Adipose tissue (tissue), 3 donors: Measurements from ENCODE around the gene TNRC18. TPM values are rescaled to one million over a fixed set of nuclear protein-coding genes. Genes with fewer than 3 reads are reported as not detected.
"Not testable (repeated sequence)": the region's sequence is repeated elsewhere in the genome, so short reads cannot be mapped to it uniquely, and the experiment has no call there.

ENCODE experiments used
- H3K27ac ChIP-seq: one replicate; pipeline ENCODE4 v1.5.1; 2013; ENCODE audit warnings: low read depth, low read length
- WGBS, 3 donors: extraction: QIAGEN DNeasy Blood & Tissue Kit; methylation state at CpG; one replicate each; pipeline ENCODE4 v1.1.7; 2013; 5-methylcytosine and 5-hydroxymethylcytosine counted together
- polyA plus RNA-seq, 3 donors: library from polyadenylated mRNA; stranded (reverse); fragments of 200-250 nt; gene quantifications; one replicate each; pipeline ENCODE4 v1.2.3, GENCODE V29; 2013
- donor health status: healthy with polysubstance abuse.
- donor health status: Bipolar disorder and iron deficiency.
- donor health status: healthy.

Gene TNRC18
- polyA plus RNA-seq, 3 donors, result 20.4 to 45.5 (median 28.0) TPM

DNA sequence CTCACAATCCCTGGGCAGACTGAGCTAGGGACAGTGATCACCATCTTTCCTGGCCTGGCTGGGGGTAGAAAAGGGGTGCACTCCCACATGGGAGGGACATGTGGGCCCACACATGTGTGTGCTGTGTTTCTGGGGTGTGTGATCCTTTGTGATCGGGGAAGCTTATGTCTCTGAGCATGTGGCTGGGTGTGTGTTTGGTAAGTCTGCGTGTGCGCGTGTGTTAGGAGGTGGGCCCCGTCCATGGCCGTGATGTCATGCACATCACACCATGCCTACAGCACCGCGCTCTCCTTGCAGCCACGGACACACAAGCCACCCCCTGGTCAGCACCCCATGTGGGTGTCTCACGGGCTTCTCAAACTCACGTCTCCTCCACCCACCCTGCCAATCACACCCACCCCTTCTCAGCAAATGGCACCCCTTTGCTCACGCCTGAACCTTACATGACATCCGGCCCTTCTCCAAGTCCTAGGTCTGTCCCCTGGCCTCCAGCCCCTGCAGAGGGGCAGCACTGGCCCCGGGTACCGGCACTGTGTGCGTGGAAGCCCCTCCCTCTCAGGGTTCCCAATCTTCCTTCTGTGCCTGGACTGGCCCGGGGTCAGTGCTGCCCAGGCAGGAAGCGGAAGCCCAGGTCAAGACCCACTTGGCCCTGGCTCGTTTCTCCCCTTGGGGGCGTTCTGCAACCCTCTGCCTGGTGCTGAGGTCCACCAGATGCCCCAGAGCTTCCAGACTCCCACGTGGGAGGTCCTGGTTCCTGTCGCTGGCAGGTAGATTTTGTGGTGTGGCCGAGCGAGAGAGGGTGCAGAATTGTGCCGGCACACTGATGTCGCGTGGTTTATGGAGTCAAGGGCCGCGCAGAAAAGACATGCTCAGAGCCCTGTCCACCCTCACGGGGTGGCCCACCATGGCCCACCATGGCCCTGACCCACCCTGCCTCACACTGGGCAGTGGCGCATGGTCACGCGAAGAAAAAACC is 128.3 kb downstream of the TNRC18 start:
- H3K27ac ChIP-seq, result no peak overlapping the region
- WGBS, 3 donors, result 79 to 83% (median 82%) methylated on average over 30 to 33 of the region's 33 CpGs

DNA sequence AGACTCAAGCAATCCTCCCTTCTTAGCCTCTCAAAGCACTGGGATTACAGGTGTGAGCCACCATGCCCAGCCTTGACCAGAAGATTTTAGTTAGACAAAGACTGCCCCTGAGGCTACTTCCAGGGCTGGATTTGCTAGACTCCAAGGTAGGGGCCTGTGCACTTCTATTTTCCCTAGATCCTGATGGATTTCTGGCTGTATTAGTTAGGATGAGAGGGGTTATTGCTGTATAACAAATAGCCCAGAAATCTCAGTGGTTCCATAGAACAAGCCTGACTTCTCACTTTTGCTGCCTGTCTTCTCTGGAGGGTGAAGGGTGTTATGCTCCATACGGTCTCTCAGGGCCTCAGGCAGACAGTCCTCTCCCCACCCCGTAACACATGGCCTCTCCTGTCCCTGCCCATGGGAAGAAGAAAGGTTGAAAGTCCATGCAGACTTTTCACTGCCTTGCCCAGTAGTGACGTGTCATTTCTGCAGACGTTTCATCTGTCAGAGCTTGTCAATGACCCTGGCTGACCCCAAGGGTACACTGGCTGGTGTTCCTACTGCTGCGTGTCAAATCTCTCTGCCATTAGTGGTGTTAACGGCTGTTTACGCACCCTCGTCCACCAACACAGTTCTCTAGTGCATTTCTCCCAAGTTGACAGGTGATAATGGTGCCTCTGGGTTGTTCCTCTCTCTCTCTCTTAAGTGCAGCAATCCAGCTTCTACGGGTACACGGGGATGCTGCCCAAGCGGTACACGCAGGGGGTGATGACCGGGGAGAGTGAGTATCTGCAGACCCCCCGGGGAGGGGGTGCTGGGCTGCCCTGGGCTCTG is 129.3 kb downstream of the TNRC18 start:
- WGBS, 3 donors, result 78 to 89% (median 80%) methylated on average over 14 of the region's 14 CpGs
- H3K27ac ChIP-seq, result no peak overlapping the region

DNA sequence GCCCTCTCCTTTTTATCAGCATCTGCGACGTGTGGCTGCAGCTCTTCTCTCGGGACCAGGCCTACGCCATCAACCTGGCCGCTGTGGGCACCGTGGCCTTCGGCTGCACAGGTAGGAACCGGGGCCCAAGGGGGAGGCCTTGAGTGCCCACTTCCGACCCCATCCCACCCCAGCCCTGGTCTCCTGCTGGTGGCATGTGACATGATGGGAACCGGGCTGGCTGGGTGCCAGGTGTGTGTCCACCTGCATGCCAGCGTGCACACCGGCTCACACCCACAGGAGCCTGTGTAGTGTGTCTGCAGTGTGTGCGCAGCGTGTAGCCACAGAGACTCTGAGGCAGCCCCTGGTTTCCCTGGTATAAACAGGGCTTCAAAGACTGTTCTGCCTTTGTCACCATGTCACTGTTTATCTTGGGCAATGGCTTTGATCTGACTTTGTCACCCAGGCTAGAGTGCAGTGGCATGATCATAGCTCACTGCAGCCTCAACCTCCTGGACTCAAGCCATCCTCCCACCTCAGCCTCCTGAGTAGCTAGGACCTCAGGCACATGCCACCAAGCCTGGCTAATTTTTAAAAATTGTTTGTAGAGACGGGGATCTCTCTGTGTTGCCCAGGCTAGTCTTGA is 131.8 kb downstream of the TNRC18 start:
- 70 to 87% (median 75%) methylated on average over 7 to 15 of the region's 15 CpGs for WGBS, 3 donors
- not testable (repeated sequence) for H3K27ac ChIP-seq

DNA sequence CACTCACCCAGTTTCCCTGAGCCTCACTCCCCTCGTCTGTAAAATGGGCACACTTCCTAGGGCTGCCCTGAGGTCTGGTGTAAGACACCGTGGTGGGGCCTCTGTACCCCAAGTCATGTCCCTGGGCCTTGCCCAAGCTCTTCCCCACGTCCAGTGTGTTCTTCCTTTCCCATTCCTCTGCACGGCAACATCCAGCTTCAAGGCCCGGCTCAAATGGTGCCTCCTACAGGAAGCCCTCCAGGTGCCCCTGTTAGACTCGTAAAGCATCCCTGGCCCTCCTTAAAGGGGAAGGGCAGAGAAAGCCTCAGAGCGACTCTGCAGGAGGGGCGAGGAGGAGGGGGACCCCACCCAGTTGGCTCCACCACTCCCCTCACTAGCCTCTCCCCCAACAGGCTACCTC is 132.3 kb downstream of the TNRC18 start:
- WGBS, 3 donors, result 80 to 86% (median 85%) methylated on average over 6 to 8 of the region's 8 CpGs

DNA sequence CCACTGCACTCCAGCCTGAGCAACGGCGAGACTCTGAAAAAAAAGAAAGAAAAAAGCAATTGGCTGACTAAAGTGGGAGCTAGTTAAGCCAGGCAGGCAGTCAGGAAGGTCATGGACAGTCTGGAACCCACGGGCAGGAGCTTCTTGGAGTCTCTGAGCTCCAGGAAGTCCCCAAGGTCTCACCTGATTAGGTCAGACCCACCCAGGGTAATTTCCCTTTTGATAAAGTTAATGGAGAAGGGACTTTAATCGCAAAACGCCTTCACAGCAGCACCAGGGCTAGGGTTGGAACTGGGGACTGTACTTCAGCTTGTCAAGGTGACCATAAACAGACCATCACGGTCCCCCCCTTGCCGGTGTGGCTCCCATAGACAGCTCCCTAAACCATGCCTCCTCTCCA is 134.3 kb downstream of the TNRC18 start:
- no peak overlapping the region for H3K27ac ChIP-seq
- WGBS, 3 donors, result 65 to 81% (median 70%) methylated on average over 7 of the region's 7 CpGs

More for the DNA sequence above, 132.3 kb downstream of the TNRC18 start:
- no peak overlapping the region for H3K27ac ChIP-seq

DNA sequence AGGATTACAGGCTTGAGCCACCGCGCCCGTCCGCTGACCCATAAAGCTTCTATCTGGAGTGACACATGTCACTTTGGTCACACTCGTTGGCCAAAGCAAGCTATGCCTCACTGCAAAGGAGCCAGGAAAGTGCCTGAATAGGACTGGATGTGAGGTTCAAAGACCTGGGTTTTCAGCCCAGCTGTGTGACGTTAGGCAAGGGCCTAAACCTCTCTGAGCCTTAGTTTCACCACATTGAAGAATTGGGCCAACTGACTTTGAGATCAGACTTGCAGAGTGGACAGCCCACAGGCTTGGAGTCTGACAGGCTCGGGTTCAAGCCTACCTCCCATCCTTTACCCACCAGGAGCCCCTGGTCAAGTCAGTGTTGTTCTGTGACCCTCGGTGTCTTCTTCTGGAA is 135.1 kb downstream of the TNRC18 start:
- WGBS, 3 donors, result 93 to 95% (median 94%) methylated on average over 8 of the region's 8 CpGs

DNA sequence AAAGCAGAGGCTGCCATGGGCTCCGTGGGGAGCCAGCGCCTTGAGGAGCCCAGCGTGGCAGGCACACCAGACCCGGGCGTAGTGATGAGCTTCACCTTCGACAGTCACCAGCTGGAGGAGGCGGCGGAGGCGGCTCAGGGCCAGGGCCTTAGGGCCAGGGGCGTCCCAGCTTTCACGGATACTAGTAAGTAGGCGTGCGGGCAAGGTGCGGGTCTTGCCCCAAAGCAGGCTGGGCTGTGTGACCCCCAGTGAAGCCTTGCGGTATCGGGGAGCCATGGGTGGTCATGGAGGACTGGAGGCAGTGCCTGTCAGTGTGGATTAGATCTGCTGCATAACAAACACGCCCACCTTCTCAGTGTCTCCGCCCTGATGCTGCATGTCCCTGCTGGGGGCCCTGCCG is 135.8 kb downstream of the TNRC18 start:
- 94 to 96% (median 95%) methylated on average over 19 of the region's 19 CpGs for WGBS, 3 donors
- no peak overlapping the region for H3K27ac ChIP-seq

More for the DNA sequence above, 135.1 kb downstream of the TNRC18 start:
- H3K27ac ChIP-seq, result not testable (repeated sequence)

DNA sequence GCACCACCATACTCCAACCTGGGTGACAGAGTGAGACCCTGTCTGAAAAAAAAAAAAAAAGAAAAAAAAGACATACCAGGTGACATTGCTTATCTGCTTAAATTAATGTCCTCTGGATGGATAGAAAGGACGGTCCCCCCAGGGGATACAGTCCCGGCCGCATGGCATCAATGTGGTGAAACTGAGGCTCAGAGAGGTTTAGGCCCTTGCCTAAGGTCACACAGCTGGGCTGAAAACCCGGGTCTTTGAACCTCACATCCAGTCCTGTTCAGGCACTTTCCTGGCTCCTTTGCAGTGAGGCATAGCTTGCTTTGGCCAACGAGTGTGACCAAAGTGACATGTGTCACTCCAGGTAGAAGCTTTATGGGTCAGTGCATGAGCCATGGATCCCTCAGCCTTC is 136.3 kb downstream of the TNRC18 start:
- H3K27ac ChIP-seq, result not testable (repeated sequence)
- WGBS, 3 donors, result 81 to 86% (median 84%) methylated on average over 5 of the region's 5 CpGs

DNA sequence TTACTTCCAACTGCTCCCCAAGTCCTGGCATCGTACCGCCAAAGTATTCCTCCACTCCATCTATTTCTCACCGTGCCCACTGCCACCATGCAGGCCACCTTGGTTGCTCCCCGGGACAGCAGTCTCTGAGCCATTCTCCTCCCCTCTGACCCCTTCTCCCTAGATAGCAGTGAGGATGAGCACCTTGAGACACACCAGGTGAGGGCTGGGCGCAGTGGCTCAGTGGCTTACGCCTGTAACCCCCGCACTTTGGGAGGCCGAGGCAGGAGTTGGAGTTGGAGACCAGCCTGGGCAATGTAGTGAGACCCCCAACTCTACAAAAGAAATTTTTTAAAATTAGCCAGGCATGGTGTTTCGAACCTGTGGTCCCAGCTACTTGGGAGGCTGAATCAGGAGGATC is 136.7 kb downstream of the TNRC18 start:
- H3K27ac ChIP-seq, result no peak overlapping the region
- WGBS, 3 donors, result 88 to 93% (median 89%) methylated on average over 9 of the region's 9 CpGs

DNA sequence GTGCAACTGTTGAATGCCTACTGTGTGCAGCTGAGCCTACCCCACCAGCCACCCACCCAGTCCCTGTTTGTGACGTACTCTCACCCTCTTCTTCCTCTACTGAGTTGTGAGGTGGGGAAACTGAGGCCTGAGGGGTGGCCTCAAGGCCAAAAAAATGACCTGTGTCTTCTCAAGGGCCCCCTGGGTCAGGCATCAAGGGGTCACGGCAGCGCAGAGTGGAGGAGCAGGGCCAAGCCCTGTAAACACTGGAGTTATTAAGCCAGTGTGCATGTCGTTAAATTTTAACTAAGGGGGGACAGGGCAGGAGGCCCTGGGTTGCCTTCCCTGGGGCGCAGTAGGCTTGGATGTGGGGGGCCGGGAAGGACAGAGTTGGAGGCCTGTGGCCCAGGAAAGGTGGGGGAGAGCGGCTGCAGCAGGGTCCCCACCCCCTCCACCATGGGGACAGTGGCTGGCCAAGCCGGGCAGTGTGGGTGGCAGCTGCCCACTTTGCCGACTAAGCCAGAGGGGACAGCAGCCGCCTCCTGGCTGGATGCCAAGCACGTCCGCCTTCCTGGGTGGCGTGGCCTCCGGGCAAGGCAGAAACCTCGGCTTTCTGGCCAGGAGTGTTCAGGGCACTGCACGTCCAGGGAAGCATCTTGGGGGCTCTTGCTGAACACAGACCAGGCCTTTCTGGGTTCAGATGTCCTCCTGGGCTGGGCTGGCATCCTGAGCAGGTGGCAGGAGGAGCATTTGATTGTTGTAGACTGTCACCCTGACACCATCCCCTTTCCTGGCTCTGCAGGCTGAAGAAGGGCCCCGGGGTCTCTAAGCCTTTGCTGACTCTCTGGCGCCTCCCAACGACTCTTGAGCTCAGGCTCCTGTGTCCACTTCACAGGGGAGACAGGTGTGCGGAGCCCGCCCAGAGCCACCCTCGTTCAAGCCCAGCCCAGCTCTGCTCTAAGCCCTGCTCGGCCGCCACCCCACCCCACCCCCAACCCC is 139.0 kb downstream of the TNRC18 start:
- H3K27ac ChIP-seq, result no peak overlapping the region
- WGBS, 3 donors, result 23 to 53% (median 50%) methylated on average over 24 of the region's 24 CpGs

DNA sequence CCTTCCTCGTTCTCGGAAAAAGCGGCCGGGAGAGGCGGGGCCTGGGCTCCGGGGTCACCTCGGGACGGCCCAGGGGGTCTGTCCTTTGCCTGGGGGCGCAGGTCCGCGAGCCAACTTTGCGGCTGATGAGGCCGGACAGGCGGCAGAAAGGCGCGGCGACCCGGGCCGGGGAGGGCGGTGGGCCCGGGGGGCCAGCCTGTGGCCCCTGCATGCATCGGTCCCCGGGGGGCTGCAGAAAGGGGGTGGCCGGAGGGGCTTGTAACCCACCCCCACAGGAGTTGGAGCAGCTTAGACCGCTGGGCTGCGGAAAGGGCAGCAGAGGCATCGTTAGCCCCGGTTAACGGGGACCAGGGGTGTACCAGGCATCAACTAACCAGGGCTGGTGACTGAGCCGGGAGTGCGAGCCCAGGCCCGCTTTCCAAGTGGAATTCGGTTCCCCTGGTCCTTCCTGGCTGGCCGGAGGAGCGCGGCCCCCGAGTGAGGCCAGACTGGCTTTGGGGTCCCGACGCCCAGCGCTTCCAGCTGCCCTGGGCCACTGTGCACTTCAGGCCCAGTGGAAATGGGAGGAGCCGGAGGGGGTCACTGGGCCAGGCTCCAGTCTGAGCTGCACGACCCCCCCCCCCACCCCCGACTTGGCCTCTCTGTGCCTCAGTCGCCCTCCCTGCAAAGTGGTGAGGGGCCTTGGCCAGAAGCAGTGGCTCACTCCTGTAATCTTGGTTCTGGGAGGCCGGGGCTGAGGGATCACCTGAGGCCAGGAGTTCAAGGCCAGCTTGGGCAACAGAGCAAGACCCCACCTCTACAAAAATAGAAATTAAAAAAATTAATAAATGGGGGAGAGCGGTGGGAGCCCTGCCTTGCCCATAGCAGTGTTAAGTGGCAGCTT is 140.0 kb downstream of the TNRC18 start:
- 7 to 12% (median 8%) methylated on average over 42 to 46 of the region's 46 CpGs for WGBS, 3 donors
- H3K27ac ChIP-seq, result no peak overlapping the region

DNA sequence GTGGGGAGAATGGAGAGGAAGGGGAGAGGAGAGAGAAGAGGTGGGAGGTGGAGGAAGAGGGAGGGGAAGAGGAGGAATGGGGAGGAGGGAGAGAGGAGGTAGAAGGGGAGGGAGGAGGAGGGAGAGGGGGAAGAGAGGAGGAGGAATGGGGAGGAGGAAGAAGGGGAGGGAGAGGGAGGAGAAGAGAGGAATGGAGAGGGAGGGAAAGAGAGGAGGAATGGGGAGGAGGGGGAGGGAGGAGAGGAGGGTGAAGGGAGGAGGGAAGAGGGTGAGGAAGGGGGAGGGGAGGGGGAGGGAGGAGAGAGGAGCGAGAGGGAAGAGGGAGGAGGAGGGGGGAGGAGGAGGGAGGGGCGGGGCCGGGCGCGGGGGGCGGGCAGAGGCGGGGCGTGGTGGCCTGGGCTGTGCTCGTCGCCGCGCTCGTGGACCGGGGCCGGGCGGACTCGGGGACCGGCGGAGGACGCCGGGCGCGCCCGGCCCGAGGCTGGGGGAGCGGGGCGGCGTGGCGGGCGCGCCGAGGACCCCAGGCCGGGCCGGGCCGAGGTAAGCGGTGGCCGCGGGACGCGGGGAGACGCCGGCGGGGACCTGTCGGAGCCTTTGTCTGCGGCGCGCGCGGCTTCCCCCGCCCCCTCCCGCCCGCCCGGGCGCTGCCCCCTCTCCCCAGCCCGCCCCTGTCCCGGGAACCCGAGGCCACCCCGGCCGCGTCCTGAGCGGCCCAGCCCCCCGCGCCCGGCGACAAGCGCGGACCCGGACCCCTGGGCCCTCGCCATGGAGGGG is 140.9 kb downstream of the TNRC18 start, which contains the start of gene SLC29A4:
TSS of gene SLC29A4 (plus strand) at position 401 of the 774 bp plus-strand sequence. CDS start 4,874 bp downstream, outside the sequence.
- WGBS, 3 donors, result 0 to 1% methylated on average over 6 to 62 of the region's 69 CpGs; no CpG with 5 or more reads in 1 of the 3 donors
- no peak within 1 kb of the TSS for H3K27ac ChIP-seq

DNA sequence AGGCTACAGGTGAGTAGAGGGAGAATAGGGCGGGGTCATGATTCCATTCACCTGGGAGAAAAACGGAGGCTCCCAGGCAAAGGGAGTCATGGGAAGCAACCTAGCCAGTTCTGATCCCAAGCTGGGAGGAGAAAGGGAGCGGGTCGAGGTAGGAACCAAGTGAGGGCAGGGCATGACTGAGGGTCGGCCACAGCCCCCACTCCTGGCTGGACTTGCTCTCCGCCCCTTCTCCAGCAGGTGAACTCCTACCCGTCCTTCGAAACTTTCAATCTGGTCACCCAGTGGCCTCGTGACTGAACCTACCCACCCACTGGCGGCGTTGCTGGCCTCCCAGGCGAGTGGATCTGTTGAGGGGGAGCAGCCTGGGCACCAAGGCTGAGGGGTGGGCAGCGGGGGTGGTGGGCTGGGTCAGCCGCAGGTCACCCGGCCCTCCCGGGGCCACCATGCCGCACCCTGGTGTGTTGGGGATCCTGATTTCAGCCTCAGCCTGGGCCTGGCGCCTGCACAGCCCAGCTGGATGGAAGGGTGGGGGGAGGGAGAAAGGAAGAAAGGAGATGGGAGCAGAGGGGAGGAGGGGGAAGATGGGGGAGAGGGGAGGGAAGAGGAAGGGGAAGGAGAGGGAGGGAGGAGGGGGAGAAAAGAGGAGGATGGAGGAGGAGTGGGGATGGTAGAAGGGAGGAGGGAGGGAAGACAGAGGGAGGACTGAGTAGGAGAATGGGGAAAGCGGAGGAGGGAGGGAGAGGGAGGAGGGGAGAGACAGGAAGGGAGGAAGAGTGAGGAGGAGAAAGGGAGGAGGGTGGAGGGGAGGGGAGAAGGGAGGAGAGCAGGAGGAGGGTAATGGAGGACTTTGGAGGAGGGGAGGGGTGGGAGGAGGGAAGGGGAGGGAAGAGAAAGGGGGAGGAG is 141.8 kb downstream of the TNRC18 start:
- H3K27ac ChIP-seq, result not testable (repeated sequence)
- WGBS, 3 donors, result 44 to 55% (median 52%) methylated on average over 19 of the region's 19 CpGs

DNA sequence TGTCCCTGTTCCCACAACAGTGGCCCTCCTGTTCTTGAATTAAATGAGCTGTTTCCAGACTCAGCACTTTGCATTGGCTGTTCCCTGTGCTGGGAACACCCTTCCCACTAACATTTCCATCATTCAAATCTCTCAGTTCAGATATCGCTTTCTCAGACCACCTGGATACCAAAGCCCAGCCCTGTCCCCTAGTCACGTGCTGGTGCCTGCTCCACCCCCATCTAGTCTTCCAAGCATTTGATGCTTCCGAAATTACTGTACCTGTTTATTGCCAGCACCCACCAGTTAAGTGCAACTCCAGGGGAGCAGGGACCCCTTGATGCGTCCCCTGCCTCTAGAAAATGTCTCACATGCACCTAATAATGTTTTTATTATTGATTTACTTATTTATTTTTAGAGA is 143.9 kb downstream of the TNRC18 start:
- 80 to 85% (median 84%) methylated on average over 4 of the region's 4 CpGs for WGBS, 3 donors
- no peak overlapping the region for H3K27ac ChIP-seq

DNA sequence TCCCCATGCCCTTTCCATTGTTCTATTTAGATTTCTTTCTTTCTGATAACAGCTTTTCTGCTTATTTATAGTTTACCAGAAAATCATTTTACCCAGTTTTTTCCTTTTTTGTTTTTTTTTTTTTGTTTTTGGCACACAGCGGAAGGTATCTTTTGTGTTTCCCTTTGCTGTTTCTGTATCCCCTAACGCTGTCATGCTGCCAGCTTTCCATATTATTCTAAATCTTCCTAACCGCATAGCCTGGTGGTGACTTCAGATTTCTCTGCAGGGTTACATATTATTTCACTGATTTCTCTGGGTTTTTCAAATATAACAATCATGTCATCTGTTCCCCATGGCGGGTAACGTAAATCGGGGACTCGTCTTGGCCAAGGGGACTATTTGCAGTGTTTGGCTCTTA is 144.9 kb downstream of the TNRC18 start:
- H3K27ac ChIP-seq, result no peak overlapping the region
- 57 to 68% (median 63%) methylated on average over 7 of the region's 7 CpGs for WGBS, 3 donors
